H1 (cell line): Measurements from ENCODE around the gene KCNIP3. TPM values are rescaled to one million over a fixed set of nuclear protein-coding genes. Genes with fewer than 3 reads are reported as not detected.

Source experiments
- CTCF ChIA-PET: fragments of 300-600 bp; sonication (Branson Sonifier 250); formaldehyde crosslinking; loops from one replicate; lab custom pipeline; 2021; ENCODE audit not compliant: partially characterized antibody; lab: Charles Lee
- POLR2A ChIA-PET: fragments of 300-600 bp; sonication (Branson Sonifier 250); formaldehyde crosslinking; loops from one replicate; lab custom pipeline; 2021; ENCODE audit warnings: inconsistent platforms; ENCODE audit not compliant: partially characterized antibody; lab: Charles Lee
- DNase-seq, 2 experiments: peaks; one replicate each; pipeline versions ENCODE4 v3.0.0 to v3.0.0-alpha.2; 2010 to 2022; ENCODE audit warnings: low spot score in 2 of 2, low read depth in 1 of 2, mixed read lengths in 1 of 2
- FAIRE-seq: peaks from 2 replicates; lab custom pipeline; 2011; peaks lifted over from hg19 to GRCh38; lab: Jason Lieb, UNC
- H2AFZ ChIP-seq: 2 replicates; pipeline ENCODE4 v1.8.1; 2012; ENCODE audit warnings: low read length, inconsistent platforms
- H2AK5ac ChIP-seq: 2 replicates; pipeline ENCODE4 v1.6.1; 2013; ENCODE audit warnings: low read depth, low read length
- H2BK120ac ChIP-seq: replicated peaks from 2 replicates; pipeline ENCODE3; 2013; ENCODE audit warnings: low read depth, low read length, inconsistent platforms
- H2BK12ac ChIP-seq: 2 replicates; pipeline ENCODE4 v1.6.1; 2013; ENCODE audit warnings: low read depth, low read length
- H2BK15ac ChIP-seq: 2 replicates; pipeline ENCODE4 v1.6.1; 2013; ENCODE audit warnings: low read length
- H2BK20ac ChIP-seq: 2 replicates; pipeline ENCODE4 v1.6.1; 2013; ENCODE audit warnings: low read length
- H2BK5ac ChIP-seq: 2 replicates; pipeline ENCODE4 v1.6.1; 2013; ENCODE audit warnings: low read depth, low read length
- H3K14ac ChIP-seq: 2 replicates; pipeline ENCODE4 v1.6.1; 2013; ENCODE audit warnings: inconsistent platforms; ENCODE audit not compliant: insufficient read length
- H3K18ac ChIP-seq: 2 replicates; pipeline ENCODE4 v1.6.1; 2013; ENCODE audit warnings: low read length; ENCODE audit errors: extremely low read depth
- H3K23ac ChIP-seq: 2 replicates; pipeline ENCODE4 v1.6.1; 2013; ENCODE audit warnings: inconsistent platforms; ENCODE audit not compliant: insufficient read length
- H3K23me2 ChIP-seq: 2 replicates; pipeline ENCODE4 v1.6.1; 2013; ENCODE audit warnings: low read depth, low read length
- H3K27ac ChIP-seq: 2 replicates; pipeline ENCODE4 v1.6.1; 2011; ENCODE audit warnings: low read depth, low read length, inconsistent platforms
- H3K27me3 ChIP-seq, 4 experiments: replicated peaks in 1 of 4; 1 replicate in 1 of 4; 2 replicates in 3 of 4; pipeline versions ENCODE4 v1.6.1 to v1.8.1; 2011 to 2013; ENCODE audit warnings: low read length in 3 of 4, mild to moderate bottlenecking in 3 of 4, inconsistent platforms in 2 of 4, mixed read lengths in 2 of 4, moderate library complexity in 1 of 4; ENCODE audit not compliant: control insufficient read depth in 3 of 4, insufficient read depth in 3 of 4; ENCODE audit errors: extremely low read depth in 1 of 4
- H3K36me3 ChIP-seq, 4 experiments: 2 replicates each; pipeline versions ENCODE4 v1.6.1 to v1.8.1; 2011 to 2013; ENCODE audit warnings: mild to moderate bottlenecking in 4 of 4, low read length in 3 of 4, moderate library complexity in 2 of 4, control low read depth in 1 of 4, inconsistent platforms in 1 of 4; ENCODE audit not compliant: insufficient read depth in 4 of 4, control insufficient read depth in 2 of 4
- H3K4ac ChIP-seq: replicated peaks from 2 replicates; pipeline ENCODE3; 2013; ENCODE audit warnings: low read length, low read depth, mixed read lengths, inconsistent platforms; ENCODE audit not compliant: insufficient read length
- H3K4me1 ChIP-seq, 4 experiments: replicated peaks in 1 of 4; 1 replicate in 1 of 4; 2 replicates in 3 of 4; pipeline versions ENCODE4 v1.6.1 to v1.8.1; 2011 to 2013; ENCODE audit warnings: low read length in 3 of 4, inconsistent platforms in 2 of 4, mixed read lengths in 1 of 4; ENCODE audit not compliant: insufficient read depth in 4 of 4, control insufficient read depth in 3 of 4
- H3K4me2 ChIP-seq, 2 experiments: 2 replicates each; pipeline versions ENCODE4 v1.6.1 to v1.8.1; 2011 to 2013; ENCODE audit warnings: low read depth in 2 of 2, low read length in 2 of 2, control low read depth in 1 of 2, inconsistent platforms in 1 of 2, mild to moderate bottlenecking in 1 of 2; ENCODE audit not compliant: insufficient read depth in 1 of 2
- H3K4me3 ChIP-seq, 4 experiments: fragments of 200-600, 300-600 bp in 1 of 4; sonication (generic), shearing (Covaris generic), sonication (Bioruptor Twin) in 1 of 4; 2 replicates each; pipeline versions ENCODE4 v1.5.1 to v1.8.1; 2011 to 2016; ENCODE audit warnings: low read length in 4 of 4, low read depth in 3 of 4, control low read depth in 2 of 4, inconsistent platforms in 2 of 4, mild to moderate bottlenecking in 2 of 4, mixed read lengths in 1 of 4, moderate library complexity in 1 of 4; ENCODE audit not compliant: insufficient read depth in 2 of 4; ENCODE audit errors: extremely low read depth in 1 of 4
- H3K56ac ChIP-seq: replicated peaks from 2 replicates; pipeline ENCODE3; 2013; ENCODE audit warnings: low read depth, mild to moderate bottlenecking, mixed read lengths, low read length, inconsistent platforms; ENCODE audit not compliant: insufficient read length
- H3K79me1 ChIP-seq: 2 replicates; pipeline ENCODE4 v1.6.1; 2013; ENCODE audit warnings: low read depth, low read length, control low read depth
- H3K79me2 ChIP-seq, 2 experiments: 2 replicates each; pipeline versions ENCODE4 v1.6.1 to v1.8.1; 2012 to 2013; ENCODE audit warnings: low read length in 2 of 2, mild to moderate bottlenecking in 2 of 2, inconsistent platforms in 1 of 2; ENCODE audit not compliant: insufficient read depth in 2 of 2, control insufficient read depth in 1 of 2
- H3K9ac ChIP-seq, 4 experiments: replicated peaks in 1 of 4; 1 replicate in 1 of 4; 2 replicates in 3 of 4; pipeline versions ENCODE4 v1.6.1 to v1.8.1; 2011 to 2013; ENCODE audit warnings: low read depth in 3 of 4, low read length in 3 of 4, control low read depth in 2 of 4, mild to moderate bottlenecking in 2 of 4, moderate library complexity in 2 of 4, inconsistent platforms in 1 of 4; ENCODE audit errors: extremely low read depth in 1 of 4
- H3K9me3 ChIP-seq, 2 experiments: 2 replicates each; pipeline versions ENCODE4 v1.6.1 to v1.8.1; 2012 to 2013; ENCODE audit warnings: mild to moderate bottlenecking in 2 of 2, moderate library complexity in 2 of 2, control low read depth in 1 of 2, inconsistent platforms in 1 of 2, low read depth in 1 of 2, low read length in 1 of 2, mixed read lengths in 1 of 2; ENCODE audit not compliant: insufficient read depth in 2 of 2
- H4K20me1 ChIP-seq, 2 experiments: replicated peaks in 1 of 2; 2 replicates each; pipeline versions ENCODE3 to v1.8.1; 2011 to 2013; ENCODE audit warnings: inconsistent platforms in 2 of 2, low read length in 2 of 2, mild to moderate bottlenecking in 1 of 2; ENCODE audit not compliant: insufficient read depth in 2 of 2, control insufficient read depth in 1 of 2
- H4K5ac ChIP-seq: 2 replicates; pipeline ENCODE4 v1.6.1; 2013; ENCODE audit warnings: low read length, low read depth, mixed read lengths, inconsistent platforms; ENCODE audit not compliant: insufficient read length
- H4K8ac ChIP-seq: 2 replicates; pipeline ENCODE4 v1.8.0; 2013; ENCODE audit warnings: mild to moderate bottlenecking, moderate library complexity, low read length, inconsistent platforms; ENCODE audit not compliant: insufficient read depth; ENCODE audit errors: extremely low read depth
- H4K91ac ChIP-seq: replicated peaks from 2 replicates; pipeline ENCODE3; 2013; ENCODE audit warnings: low read length, mixed read lengths, inconsistent platforms; ENCODE audit not compliant: insufficient read length
- WGBS, 2 experiments: shearing (Covaris generic) in 1 of 2; methylation state at CpG; one replicate each; pipeline versions ENCODE4 v1.1.6 to v1.1.7; 2013 to 2015; ENCODE audit warnings: low lambda C conversion rate in 2 of 2, mixed read lengths in 2 of 2, inconsistent platforms in 1 of 2, low coverage in 1 of 2, missing lambda C conversion rate in 1 of 2; ENCODE audit not compliant: insufficient replicate concordance in 2 of 2, insufficient coverage in 1 of 2, insufficient read length in 1 of 2; ENCODE audit errors: extremely low coverage in 1 of 2, missing lambda C conversion rate in 1 of 2; 5-methylcytosine and 5-hydroxymethylcytosine counted together
- polyA plus RNA-seq, 7 experiments: library from polyadenylated mRNA; depleted of rRNA in 3 of 7; stranded (reverse) in 5 of 7; unstranded in 2 of 7; fragments of >200 nt in 5 of 7; fragments of 200-250 nt in 2 of 7; gene quantifications; 1 replicate in 5 of 7; 2 replicates in 1 of 7; 4 replicates in 1 of 7; pipeline versions ENCODE4 v1.2.1 to v1.2.3, GENCODE V29; 2011 to 2013; ENCODE audit warnings: missing spikeins in 2 of 7, mixed read lengths in 2 of 7
- total RNA-seq: library from RNA; stranded (reverse); fragmentation: NEBNext Ultra II Directional; extraction: Animal tissue kit (Norgen Biotek cat#: 25700); gene quantifications from 2 replicates; pipeline ENCODE4 v1.2.1, GENCODE V29; 2021

The KCNIP3 gene
- total and polyA plus RNA-seq, 2 of the 8 experiments (the other 6 are each of a cell fraction or from before 2014, with no cell fraction given): 0.33 to 1.9 TPM

DNA sequence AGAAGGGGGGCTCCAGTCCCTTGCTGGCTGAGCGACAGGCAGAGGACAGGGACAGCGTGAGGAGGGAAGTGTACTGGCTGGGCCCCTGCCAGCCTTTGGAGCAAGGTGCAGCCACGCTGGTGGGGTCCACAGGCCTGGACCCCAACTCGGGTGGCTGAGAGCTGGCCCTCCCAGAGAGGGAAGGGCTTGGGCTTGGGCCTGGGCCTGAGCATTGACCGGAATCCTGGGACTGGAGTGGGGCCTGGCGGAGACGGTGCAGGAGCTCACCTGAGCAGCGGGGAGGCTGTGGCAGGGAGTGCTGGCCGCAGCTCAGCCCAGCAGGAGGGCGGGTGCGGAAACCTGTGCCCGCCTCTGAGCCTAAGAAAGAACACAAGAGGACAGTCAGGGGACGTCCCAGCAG is 27.9 kb downstream of the KCNIP3 start:
- Histone ChIP-seq H3K23ac (no peak overlapping the region), H3K9ac (no peak overlapping the region), H2AK5ac (no peak overlapping the region), H3K23me2 (peaks cover 11% of the 10 kb centered on the region; the same call in 1 of the 2 replicates), H2BK120ac (no peak overlapping the region), H3K79me2 (no peaks in the 10 kb centered on the region), H2BK20ac (no peak overlapping the region), H3K27me3 (no peaks in the 10 kb centered on the region), H4K20me1 (peaks cover 0 to 6% of the 10 kb centered on the region in 2 experiments), H3K14ac (no peak overlapping the region), H3K4ac (no peak overlapping the region), H4K5ac (no peak overlapping the region), H2BK15ac (no peak overlapping the region), H3K4me1 (peaks cover 0 to 3% (median 0%) of the 10 kb centered on the region in 4 experiments; a peak in 1 of 7 replicates), H4K91ac (no peak overlapping the region), H2BK12ac (no peak overlapping the region), H3K18ac (no peak overlapping the region), H3K4me3 (no peak overlapping the region), H3K4me2 (no peak overlapping the region), H3K56ac (no peak overlapping the region), H4K8ac (no peak overlapping the region; the same call in none of the 2 replicates), H2BK5ac (no peak overlapping the region), H3K79me1 (no peaks in the 10 kb centered on the region; the same call in 1 of the 2 replicates), H3K9me3 (peaks cover 62 to 96% of the 10 kb centered on the region in 2 experiments), H3K36me3 (no peaks in the 10 kb centered on the region; a peak in 1 of 8 replicates), H3K27ac (no peak overlapping the region), H2AFZ (no peak overlapping the region)
- 88% methylated on average over 8 of the region's 13 CpGs; no CpG with 5 or more reads in 1 of the 2 experiments for WGBS, 2 experiments
- DNase-seq (no peak), FAIRE-seq (no peak)
- ChIA-PET CTCF (no interaction called here), POLR2A (no interaction called here)
